T-helper 2 cell (primary cell): ENCODE data around the gene DDX4.

Experiments used
- DNase-seq, 5 experiments: peaks; one replicate each; pipeline versions ENCODE4 v3.0.0 to v3.0.0-alpha.2; 2012 to 2022

DDX4 gene

DNA sequence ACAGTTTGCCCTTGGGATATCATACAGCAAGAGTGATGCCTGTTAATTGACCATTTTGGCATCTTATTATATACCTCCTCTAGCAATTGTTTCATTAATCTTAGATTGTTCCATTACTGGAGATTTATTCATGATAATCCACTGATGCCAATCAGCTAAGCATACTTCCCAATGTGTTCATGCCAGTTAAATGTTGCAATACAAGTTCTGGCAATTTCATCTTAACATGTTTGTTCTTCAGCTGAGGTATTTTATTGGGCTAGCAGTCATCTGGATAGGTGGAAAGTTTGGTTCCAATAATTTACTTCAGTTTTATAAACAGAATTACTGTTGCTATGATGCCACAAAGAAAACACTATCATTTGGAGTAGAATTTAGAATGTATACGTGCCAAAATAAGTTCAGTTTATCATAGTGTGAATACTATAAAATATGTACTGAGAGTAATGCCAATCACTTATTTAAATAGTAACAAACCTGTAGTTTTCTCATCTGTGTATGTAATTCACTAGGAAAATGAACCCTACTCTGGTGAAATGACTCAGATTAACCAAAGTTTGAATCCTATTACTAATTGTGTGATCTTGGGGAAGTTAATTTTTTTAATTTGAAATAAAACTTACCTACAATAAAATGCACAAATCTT, 85.4 kb downstream of the DDX4 start:
- peak in 1 of 5 experiments; percentile 4 for DNase-seq

DNA sequence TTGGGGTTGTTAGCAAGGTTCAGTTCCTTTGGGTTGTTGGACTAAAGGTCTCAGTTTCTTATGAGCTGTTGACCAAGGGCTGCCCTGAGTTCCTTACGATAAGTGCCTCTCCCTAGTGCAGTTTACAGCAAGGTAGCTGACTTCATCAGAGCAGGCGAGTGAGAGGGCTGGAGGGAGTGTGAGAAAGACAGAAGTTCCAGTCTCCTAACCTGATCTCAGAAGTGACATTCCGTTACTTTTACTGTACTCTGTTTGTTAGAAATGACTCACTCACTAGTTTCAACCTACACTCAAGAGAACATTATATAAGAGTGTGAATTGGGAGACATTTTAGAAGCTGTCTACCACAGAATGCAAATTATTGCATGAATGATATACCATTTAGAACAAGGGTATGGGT, 92.1 kb downstream of the DDX4 start:
- DNase-seq: peak in 1 of 5 experiments; percentile 26

DNA sequence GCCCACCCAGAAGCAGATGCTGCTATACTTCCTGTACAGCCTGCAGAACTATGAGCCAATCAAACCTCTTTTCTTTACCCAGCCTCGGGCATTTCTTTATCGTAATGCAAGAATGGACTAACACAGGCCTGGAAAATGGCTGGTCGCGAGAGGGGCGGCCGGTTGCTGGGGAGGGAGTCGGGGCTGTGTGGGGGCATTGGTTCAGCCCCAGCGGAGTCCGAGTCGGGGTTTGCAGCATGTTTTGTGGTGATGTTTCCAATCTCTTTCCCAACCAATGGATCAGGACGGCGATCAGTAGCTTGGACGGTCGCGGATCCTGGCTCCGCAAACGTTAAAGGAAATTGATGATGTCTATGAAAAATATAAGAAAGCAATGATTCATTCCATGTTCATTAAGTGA, 94.6 kb downstream of the DDX4 start:
- DNase-seq: no peak

DNA sequence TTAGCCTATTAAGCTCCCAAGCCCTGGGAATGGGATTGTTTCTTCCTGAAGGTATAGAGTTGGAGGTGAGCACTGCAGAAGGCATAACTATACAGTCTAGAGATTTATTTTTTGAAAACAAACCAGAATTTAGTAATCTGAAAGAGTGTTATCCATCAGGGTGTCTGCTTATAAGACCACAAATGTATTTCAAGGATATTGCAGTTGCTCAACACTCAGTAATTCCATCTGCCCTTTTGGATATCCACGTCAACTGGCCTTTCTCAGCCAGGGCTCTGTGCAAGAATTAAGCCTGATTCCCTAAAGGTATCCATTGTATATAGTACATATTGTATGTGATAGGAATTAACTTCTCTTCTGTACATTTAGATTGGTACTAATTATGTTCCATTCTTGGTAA, 98.3 kb downstream of the DDX4 start:
- no peak for DNase-seq

DNA sequence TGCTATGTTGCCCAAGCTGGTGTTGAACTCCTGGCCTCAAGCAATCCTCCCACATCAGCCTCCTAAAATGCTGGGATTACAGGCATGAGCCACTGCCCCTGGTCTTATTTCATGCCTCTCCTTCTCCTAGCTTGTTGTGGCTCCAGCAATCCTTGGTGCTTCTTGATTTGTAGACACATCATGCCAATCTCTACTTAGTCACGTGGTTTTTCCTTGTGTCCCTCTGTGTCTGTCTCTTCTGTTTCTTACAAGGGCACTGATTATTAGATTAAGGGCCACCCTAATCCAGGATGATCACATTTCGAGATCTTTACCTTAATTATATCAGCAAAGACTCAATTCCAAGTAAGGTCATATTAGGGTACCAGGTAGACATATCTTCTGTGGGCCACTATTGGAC, 104.1 kb downstream of the DDX4 start:
- no peak for DNase-seq

DNA sequence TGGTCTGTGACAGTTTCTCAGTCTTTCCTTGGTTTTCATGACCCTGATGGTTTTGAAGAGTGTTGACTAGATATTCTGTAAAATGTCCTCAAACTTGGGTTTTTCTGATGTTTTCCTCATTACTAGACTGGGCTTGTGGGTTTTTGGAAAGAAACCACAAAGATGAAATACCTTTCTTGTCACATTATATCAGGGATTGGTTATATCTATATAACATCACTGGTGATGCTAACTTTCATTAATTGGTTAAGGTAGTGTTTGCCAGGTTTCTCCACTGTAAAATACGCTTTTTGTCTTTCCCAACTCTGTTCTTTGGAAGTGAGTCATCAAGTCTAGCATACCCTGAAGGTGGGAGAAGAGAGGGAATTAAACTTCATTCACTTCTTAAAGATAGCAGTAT, 110.0 kb downstream of the DDX4 start:
- no peak for DNase-seq

DNA sequence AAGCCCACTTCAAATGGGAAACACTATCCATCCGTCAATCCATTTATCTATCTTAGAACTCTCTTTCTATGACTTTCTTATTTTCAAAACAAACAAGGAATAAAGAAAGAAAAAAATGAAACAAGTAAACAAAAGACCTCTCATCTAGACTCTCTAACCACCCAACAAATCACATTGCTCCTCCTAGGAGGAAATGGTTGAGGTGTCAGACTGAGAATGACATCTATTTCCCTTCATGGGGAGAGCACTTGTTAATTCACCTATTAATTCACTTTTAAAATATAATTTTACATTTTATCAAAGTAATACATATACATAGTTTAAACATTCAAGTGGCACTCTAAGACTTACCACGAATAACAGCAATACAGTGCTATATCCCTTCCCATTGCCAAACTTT, 110.9 kb downstream of the DDX4 start:
- DNase-seq: peak in 1 of 5 experiments; percentile 46

DNA sequence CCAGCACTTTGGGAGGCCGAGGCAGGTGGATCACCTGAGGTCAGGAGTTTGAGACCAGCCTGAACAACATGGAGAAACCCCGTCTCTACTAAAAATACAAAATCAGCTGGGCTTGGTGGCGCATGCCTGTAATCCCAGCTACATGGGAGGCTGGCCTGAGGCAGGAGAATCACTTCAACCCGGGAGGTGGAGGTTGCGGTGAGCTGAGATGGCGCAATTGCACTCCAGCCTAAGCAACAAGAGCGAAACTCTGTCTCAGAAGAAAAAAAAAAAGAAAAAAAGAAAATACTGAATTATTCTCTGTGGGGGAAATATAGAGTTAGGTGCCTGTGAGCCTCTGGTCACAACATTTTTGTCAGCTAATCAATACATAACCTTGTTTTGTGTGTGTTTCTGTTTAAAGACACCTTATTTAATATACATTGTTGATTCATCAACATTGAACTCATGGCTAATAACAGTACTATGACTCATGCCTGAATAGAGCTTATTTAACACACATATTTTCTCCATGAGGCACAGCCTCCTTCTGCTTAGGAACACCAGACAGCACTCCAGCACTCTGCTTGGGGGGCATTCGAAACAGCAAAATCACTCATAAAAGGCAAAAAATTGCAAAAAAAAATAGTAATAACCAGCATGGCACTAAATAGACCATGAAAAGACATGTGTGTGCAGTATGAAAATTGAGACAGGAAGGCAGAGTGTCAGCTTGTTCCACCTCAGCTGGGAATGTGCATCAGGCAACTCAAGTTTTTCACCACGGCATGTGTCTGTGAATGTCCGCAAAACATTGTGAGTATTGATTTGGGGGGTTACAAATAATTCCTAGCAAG, 113.2 kb downstream of the DDX4 start, which contains the start of gene IL31RA:
Gene IL31RA (plus strand): TSS at position 519 of the 836 bp plus-strand sequence. CDS start 214 bp downstream, at position 733.
- DNase-seq: no peak

DNA sequence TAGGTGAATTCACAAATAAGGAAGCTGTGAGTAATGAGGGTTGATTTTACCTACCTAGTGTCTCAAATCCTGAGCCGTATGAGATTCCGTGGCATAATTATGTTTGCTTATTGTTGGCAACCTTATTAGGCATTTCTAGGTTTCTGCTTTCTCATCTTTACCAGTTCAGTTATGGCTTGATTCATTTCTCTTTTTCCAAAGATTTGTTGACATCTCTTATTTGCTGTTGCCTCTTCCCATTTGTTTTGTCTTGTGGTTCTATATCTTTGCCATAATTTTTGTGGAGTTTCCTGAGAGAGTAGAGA, 113.8 kb downstream of the DDX4 start:
- DNase-seq: no peak

DNA sequence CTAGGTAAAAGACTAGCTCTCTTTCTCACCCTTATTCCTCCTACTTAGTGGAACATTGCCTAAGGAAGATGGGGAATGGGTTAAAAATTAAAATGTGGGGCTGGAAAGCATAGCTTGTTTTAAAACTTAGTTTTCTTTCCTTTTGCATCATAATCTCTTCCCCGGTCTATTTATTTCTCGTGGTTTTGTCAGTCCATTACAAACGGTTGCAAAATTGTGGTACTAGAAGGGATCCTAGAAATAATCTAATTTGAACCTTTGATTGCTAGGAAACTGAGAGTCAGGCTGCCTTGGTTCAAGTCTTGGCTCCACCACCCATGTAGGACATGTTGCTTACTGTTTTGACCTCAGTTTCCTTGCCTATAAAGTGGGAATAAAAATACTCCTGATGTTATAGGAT, 114.6 kb downstream of the DDX4 start:
- no peak for DNase-seq

DNA sequence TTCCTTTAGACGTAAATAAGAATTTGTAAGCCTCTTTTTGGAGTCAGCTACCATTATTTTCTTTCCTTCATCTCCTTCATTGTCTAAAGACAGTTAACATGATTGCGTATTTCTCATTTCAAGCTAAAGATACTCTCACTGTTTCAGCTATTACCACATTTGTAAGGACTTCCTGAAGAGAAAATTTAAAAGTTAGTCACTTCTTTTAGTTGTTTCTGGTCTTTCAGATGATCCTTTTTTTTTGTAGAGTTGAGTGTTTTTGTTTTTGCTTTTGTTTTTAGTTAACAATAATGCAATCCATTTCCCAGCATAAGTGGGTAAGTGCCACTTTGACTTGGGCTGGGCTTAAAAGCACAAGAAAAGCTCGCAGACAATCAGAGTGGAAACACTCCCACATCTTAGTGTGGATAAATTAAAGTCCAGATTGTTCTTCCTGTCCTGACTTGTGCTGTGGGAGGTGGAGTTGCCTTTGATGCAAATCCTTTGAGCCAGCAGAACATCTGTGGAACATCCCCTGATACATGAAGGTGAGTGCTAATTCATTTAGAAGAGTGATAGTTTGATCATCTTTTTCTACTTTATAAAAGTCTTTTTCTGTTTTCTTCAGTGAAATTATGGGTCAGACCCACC, 115.3 kb downstream of the DDX4 start:
- DNase-seq: no peak

DNA sequence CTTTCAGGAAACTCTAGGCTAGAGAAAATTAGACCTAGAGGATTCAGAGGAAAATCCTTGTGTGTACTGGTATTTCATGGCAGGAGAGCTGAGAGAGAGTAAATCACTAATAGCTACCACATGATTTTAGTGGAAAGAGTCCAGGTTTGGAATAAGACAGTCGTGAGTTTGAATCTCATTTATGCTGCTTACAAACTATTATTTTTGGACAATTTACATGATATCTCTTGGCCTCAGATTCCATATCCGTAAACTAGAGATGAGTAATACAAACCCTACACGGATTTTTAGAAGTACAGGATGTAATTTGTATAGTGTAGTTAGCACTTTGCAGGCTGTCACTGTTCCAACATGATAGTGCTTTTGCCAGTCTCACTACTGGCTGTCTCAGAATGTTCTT, 116.0 kb downstream of the DDX4 start:
- no peak for DNase-seq

DNA sequence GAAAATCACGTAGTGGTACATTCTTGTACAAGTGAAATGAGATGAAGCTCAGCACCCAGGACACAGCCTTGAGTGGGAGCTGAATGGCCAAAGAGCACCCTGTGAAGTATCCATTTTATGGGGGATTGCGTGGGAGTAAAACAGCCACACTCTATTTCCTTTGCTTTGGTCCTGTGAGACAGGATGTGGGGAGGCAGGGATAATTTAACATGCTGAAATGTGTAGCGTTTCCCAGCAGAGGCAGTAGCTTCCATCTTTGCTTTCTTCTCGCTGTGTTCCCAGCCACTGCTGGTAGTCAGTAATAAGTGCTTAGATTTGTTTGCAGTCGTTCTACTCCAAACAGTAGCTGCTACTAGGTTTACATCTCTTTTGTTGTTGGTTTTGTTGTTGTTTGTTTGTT, 117.6 kb downstream of the DDX4 start:
- DNase-seq: peak in 2 of 5 experiments; percentile 4 to 33

DNA sequence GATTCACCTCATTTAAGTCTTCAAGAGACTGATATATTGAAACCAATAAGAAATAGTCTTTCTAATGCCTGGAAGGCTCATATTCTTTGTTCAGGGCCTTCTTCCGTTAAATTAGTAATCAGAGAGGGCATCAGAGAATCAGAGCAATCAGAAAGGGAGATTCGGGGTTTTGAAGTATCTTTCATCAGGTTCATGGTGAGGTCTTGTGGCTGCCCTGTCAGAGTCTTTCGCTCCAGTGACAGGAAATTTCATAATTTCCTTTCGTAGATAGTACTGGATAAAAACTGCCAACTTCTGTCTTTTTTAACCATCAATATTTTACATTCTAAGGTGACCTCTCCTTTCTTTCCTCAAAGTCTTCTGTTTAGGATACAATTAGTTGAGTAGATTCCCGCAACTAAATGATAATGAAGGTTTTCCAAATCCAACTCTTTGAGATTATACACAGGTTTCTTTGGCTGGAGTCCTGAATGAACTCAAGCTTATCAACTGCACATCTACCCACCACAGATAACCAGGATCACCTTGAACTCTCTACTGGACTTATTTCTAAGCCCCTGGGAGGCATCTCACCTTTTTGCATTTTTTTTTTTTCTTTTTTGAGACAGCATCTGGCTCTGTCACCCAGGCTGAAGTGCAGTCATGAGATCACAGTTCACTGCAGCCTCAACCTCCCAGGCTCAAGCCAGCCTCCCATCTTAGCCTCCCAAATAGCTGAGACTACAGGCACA, 118.8 kb downstream of the DDX4 start:
- peak in 2 of 5 experiments; percentile 53 to 81 for DNase-seq

DNA sequence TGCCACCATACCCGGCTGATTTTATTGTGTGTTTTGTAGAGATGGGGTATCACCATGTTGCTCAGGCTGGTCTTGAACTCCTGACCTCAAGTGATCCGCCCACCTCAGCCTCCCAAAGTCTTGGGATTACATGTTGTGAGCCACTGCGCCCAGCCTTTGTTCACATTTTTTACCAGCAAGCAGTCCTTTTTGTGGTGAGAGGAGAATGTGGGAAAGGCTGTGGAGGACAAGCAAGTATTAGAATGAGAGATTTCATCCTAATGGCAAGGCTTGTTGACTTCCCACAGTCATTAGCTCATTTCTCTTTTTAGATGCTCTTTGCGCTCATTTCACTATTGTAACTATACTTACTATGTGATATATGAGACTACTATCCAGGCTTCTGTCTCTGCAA, 119.4 kb downstream of the DDX4 start:
- DNase-seq: no peak

DNA sequence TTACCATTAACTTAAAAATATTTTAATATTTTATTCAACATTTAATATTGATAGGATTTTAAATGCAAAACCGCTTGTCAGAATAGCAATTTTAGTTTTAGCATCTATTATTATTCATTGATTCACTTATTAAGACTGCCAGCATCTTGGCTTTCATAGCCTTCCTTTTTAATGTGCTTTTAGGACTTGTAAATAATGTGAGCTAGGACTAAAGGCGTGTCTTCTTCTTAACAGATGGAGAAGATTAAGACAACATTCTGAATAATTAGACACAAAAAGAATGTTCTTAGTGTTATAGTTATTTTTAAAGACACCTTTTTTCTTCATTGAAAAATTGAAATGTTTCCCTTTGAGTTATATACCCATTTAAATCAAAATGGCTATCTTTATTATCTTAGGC, 120.2 kb downstream of the DDX4 start:
- no peak for DNase-seq

DNA sequence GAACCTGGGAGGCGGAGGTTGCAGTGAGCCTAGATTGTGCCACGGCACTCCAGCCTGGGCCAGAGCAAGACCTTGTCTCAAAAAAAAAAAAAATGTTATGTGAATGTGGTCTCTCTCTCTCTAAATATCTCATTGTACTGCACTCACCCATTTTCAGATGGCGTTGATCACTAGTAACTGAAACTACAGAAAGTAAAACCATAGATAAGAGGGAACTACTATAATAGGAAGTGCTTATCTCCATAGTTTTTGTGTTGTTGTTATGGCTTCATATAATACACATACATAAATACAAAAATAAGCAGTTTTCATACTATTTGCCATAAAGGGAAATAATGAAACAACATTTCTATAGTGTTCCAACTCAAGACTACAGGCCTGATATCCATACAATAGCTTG, 122.4 kb downstream of the DDX4 start:
- DNase-seq: peak in 1 of 5 experiments; percentile 17

DNA sequence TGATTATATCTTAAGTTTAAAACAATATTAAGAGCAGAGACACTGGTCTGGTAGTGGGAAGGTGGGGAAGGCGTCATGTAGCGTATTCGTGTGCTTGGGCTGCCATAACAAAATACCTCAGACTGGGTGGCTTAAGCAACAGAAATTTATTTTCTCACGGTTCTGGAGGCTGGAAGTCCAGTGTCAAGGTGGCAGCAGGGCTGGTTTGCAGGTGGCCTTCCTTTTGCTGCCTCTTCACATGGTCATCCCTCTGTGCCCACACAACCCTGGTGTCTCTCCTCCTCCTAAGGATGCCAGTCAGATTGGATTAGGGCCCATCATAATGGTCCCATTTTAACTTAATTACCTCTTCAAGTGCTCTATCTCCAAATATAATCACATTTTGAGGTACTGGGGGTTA, 122.8 kb downstream of the DDX4 start:
- DNase-seq: no peak

DNA sequence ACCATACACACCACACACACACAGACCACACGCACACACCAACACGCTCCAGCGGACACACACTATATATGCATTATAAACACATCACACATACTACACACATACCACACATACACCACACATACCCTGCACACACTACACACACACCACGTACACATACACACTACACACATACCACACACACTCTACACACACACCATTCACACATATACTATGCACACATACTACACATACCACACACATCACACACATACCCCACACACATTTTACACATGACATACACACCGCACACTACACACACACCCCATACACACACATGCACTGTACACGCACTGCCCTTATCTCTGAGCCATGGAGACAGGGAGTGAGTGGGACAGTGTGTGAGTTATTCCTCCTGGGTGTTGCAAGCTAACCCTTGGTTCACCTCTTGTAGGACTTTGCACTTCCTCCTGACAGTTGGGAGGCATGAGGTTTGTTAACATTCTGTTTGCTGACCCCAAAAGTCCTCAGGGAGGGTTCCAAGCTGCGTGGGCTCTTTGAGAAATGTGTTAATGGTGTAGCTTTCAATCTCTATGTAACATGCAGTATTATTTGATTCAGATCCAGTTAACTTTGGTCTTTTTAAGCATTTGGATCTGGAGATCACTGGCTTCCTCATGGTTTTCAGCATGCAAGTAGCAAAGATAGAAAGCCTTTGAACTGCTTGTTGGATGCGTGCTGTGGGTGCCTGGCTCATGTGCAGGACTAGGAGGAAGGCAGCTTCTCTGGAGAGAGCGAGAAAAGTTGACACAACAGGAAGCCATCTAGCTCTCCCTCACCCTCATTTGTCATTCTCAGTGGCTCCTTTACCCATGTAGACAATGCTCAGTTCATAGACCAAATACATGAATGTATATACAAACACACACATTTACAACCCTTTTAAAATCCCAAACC, 127.0 kb downstream of the DDX4 start:
- no peak for DNase-seq

DNA sequence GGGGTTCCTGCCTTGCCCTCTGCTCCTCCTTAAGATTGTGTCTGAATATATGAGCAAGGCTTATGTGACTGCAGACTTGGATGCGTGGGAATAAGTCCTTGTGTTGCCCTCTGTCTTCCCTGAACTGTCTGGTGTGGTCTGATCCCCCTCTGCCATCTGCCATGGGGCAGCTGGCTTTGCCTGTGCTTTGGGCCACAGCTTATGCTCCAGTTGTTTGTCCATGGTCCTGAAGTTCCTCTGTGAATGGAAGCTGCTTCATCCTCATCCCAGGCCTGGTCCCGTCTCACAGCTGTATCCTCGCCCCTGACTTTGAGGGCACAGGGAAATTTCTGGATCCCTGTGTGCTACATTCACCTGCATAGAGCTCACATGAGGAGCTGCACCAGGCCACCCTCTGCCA, 128.0 kb downstream of the DDX4 start:
- no peak for DNase-seq

DNA sequence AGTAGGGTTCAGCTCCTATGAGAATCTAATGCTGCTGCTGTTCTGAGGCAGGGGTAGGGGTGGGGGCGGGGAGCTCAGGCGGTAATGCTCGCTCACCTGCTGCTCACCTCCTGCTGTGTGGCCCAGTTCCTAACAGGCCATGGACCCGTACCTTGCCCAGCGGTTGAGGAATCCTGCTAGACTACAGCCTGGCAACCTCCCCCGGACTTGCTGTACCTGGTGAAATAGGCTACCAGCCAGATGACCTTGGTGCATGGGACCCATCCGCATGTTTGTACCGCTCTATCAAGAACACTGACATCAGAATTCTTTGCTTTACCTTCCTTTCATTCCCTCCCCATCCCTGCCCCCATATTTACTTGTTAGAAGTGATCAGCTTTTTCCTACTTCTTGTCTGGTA, 128.6 kb downstream of the DDX4 start:
- no peak for DNase-seq
